Stimulated activated CD8-positive, alpha-beta memory T cell treated with anti-CD3 and anti-CD28 coated beads, Interleukin-15, amount 100 ng/mL, for 1 hour (primary cell): ENCODE results near the gene CLEC20A.

Source experiments
- DNase-seq: peaks from one replicate; pipeline ENCODE4 v3.0.0-alpha.2; 2020; ENCODE audit warnings: low read depth

Gene CLEC20A

DNA sequence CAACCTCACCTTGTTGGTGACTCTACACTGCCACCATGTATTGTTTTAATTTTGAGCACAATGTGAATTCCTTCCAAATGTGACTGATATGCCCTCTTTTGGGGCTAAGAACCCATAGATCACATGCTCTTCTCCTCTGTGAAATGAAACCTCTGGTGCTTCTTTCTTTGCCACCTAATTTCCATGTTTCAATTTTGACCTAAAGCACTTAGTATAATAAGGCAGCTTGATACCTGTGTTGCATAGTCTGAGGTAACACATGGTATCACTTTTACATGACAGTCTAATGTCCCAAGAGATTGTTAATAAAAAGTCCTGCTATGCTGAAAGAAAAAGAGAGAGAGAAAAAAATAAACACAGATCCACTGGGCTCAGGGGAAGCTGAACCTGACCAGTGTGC, 24.2 kb downstream of the CLEC20A start:
- no peak for DNase-seq

DNA sequence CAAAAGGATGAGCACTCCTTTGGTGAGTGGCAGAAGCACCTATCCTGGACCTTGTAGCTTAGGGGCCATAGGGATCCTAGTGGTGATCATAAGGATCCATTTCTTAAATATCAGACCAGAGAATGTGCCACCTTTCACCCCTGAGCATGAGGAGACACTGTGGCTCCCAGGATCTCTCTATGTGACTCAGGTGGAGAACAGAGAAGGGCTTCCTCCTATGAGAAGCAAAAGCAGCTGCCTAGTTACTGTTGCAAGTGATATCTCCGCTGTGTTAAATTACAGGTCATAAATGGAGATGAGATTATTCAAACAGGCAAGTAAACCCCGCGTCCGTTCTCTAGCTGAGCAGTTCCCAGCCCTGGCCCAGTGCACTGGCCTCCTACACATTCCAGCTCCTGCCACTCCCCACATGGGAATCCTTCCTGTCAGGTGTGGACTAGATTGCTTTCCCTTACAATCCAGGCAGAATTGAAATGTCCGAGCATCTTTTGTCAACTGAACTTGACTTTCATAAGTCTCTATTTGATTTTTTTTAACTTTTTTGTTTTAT, 26.3 kb downstream of the CLEC20A start:
- no peak for DNase-seq

DNA sequence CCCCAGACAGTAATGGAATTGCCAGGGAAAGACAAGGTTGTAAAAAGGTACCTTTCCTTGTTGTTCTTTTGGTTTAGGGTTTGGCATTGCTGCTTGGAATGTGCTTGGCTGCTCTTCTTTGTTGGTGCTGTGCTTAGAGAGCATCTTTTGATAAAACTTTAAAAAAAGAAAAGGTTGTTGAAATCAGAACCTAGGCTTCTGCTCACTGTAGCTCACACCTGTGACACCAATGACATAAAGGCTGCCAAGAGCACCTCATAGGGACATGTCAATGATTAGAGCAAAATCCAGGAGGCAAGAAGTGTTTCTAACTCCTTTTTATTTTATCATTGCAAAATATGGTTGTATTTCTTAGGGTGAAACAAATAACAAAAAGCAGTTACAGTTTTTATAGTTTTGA, 28.9 kb downstream of the CLEC20A start:
- no peak for DNase-seq

DNA sequence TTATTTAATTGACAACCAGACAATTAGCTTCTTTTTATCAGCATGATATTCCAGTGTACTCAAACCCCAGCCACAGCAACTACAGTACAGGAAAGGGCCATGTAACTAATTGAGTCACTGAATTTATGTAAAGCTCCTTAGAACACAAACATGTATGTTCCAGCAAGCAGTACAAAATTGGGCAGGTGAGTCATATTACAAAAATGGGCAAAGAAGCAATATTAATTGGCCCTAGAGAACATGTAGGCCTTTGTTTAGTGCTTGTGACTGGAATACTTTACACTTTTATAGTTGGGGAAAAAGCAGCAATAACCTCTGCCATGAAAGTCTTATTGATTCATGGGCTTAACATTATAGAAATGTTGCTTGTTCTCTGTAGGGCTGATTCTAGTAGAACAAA, 31.8 kb downstream of the CLEC20A start:
- DNase-seq, result no peak

DNA sequence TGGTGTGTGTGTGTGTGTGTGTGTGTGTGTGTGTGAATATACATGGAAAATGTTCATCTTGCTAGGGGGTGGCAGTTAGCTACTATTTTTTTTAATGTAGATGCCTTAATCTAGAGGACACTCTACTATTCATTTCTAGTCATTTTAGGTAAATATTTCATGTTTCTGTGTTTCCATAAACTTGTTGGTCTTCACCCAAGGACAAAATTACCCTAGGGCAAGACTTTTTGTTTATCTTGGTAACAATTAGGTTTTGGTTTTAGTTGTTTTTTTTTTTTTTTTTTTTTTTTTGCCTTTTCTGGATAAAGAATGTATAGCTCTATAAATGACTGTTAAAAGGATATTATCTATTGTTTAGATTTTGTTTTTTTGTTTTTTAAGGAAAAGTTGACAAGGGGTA, 32.2 kb downstream of the CLEC20A start:
- no peak for DNase-seq

DNA sequence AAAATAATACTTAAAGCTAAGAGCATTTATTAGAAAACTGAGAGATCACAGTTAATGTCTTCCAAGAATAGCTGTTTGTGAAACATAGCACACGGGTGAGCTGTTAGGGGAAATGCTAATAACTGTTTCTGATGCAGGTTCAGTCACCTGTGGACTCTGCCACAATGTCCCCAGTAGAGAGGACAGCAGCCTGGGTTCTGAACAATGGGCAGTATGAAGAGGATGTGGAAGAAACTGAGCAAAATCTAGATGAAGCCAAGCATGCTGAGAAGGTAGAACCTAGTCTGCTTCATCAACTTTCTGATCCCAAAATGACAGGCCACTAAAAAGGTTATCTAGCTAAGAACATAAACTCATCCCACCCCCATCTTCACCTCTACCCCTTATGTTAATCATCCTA, 32.6 kb downstream of the CLEC20A start:
- DNase-seq, result no peak

DNA sequence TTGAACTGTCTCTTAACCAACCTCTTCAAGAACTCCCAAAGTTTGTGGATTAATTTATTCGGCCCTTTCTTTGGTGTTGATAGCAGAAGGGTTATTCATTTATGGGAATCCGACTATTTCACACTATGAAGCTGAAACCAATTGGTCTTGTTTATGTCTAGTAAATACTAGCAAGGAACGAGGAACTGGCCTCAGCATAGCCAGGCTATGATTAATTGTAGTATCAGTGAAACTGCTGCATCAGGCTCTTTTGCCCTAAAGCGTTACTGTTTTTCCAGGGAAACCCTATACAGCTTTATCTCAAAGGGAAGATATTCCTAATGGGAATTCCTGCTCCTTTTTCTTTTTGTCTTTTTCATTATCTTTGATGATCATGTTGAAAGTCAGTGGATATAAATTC, 35.1 kb downstream of the CLEC20A start:
- no peak for DNase-seq

DNA sequence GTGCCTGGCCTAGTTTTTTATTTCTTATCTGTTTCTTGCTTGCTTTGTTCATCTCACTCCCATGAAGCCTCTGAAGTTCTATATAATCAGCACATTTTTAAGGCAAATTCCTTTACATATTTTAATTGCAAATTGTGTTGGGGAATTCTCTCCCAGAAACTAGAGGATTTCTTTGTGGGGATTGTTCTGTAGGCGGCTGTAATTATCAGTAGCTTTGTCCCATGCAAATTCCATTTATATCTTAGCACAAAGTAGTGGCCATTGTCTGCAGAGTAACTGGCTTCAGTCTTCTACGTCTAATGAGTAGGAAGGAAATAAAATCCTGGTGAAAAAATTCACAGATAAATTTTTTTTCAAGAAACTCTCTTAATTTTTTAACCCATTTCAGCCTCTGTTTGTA, 35.7 kb downstream of the CLEC20A start:
- no peak for DNase-seq

DNA sequence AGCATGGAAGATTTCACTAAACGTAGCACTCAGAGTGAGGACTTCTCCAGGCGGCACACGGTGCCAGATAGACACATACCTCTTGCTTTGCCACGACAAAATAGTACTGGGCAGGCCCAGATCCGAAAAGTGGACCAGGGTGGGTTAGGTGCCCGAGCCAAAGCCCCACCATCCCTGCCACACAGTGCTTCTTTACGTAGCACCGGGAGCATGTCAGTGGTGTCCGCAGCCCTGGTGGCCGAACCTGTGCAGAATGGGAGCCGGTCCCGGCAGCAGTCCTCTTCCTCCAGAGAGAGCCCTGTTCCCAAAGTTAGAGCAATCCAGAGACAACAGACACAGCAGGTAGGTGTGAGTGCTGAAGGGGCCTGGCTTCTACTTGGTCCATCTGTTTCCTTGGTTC, 38.6 kb downstream of the CLEC20A start:
- no peak for DNase-seq

DNA sequence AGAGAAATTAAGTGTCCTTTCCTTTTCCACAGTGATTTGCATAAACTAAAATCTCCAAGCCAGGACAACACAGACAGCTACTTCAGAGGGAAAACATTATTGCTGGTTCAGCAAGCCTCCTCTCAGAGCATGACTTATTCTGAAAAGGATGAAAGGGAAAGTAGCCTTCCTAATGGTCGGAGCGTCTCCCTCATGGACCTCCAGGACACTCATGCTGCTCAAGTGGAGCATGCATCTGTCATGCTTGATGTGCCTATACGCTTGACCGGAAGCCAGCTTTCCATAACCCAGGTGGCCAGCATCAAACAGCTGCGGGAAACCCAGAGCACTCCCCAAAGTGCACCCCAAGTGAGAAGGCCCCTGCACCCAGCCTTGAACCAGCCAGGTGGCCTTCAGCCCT, 39.1 kb downstream of the CLEC20A start:
- no peak for DNase-seq

DNA sequence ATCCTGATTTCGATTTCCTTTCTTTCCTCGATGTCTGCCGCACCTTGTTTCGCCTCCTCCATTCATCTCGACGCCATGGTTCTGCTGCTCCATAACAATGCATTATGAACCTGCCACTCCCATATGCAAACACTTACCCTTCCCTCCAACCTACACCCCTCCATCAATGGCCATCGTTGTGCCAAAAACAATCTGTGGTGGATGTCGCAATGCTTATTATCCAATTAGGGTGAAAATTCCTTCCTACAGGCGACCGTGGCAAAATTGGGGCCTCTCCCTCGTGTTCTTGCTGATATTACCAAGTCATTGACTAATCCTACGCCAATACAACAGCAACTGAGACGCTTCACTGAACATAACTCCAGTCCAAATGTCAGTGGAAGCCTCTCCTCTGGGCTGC, 40.3 kb downstream of the CLEC20A start:
- no peak for DNase-seq

DNA sequence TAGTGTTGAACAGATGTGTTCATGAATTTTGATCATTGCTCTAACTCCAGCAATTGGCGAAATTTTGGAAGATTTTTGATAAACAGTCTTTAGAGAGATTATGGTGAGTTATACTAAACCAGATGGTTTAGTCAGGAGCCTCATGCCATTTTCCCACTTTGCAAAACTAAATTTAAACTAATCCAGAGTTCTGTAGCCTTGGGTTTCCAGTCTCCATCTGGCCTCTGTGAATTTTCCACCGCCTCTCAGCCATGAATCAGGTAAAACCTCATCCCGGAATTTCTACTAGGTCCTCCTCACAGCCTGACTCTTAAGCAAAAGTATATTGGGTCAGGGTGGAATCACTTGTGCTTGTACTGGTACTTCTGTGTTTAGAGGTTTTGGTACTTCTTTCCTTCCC, 44.8 kb downstream of the CLEC20A start:
- no peak for DNase-seq

DNA sequence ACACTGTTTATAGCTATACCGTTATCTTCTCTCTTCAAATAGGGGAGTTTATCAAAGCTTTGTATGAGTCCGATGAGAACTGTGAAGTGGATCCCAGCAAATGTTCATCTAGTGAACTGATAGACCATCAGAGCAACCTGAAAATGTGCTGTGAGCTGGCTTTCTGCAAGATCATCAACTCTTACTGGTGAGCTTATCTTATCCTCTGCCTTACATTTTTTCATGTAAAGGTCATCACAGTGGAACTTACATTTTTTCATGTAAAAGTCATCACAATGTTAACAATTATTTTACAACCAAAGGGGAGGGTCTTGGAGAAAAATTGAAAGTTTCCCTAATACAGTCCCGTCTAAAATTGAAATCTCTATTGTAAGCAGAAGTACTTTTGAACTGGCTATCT, 45.2 kb downstream of the CLEC20A start:
- no peak for DNase-seq

DNA sequence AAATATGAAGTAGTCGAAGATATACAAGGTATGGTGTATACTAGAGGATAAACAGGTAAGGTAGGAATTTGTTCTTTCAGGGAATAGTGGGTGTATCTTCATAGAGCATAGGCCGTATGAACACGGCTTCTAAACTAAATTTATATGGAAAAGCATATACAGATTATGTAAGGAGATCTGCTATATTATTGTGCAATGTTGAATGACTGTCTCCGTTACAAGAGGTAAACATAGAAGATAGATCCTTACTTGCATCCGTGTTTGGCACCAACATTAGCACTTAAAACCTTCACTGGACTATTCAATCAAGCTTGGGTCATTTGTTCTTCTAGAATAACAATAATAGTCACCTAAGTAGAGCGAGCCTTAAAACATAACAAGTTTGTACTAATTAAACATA, 45.9 kb downstream of the CLEC20A start:
- DNase-seq, result no peak

DNA sequence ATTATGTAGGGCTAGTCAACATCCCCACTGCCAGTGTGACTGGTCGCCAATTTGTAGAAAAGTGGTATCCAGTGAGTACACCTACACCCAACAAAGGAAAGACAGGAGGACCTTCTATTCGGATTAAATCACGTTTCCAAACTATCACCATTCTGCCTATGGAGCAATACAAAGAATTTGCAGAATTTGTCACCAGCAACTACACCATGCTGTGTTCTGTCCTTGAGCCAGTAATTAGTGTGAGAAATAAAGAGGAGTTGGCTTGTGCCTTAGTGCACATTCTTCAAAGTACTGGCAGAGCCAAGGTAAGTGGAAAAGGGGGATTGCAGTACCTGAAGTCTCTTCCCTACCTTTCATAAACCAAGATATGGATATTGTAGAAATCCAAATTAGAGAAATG, 53.8 kb downstream of the CLEC20A start:
- DNase-seq, result no peak

DNA sequence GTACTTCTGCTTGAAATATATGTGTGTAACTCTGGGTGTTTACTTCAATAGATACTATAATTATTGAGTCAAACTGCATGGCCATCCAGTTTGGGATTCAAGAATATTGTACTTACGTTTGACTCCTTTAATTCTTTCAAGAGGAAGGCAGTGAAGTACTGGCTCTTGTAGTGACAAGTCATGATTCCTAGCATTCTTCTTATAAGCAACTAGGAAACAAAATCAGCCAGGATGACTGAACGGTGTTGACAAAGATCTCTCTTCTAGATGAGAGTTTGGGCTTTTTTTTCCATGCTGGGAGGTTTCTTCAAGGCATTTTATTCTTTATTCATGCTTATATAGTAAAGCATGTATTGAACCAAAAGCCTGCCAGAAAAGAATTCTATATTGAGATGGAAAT, 58.3 kb downstream of the CLEC20A start:
- DNase-seq, result no peak

DNA sequence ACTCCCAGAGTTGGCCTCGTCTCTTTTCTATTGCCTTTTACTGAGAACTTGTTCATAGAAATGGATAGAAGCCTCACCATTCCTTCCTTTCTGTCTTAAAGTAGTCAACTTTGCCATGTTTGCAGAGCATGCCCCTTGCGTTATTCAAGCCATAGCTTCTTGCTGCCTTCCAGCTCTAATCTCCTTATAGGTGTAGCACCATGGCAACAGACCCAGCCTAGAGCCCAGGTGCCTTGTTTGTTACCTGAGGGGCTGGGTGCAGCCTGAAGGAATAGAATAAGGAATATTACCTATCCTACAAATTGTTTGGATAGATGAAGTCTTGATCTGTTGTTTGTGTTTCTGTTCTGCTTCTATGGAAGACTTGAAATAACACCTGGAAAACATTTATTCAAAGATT, 59.9 kb downstream of the CLEC20A start:
- DNase-seq, result no peak

DNA sequence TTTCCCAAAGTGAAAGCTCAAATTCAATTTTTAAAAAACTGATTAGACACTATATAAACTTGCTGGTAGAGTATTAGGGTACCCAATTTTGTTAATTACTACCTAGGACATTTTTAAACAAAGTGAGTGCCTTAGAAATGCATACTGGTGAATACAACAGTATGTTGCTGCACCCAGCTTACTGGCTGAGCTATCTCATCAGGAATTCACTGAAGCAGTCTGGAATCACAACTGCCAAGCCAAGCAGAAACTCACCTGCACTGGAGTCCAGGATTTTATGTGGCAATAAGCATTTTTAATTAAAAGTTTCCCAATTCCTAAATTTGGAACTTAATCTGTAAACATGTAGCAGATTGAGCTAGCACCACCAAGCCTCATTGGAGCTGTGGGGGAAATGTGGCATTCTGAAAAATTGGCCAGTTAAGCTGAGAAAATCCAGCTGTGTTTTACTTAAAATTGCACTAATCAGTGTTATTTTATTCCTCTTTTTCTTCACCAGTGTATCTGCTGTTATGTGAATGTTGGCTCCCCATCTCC, 61.8 kb downstream of the CLEC20A start:
- no peak for DNase-seq

DNA sequence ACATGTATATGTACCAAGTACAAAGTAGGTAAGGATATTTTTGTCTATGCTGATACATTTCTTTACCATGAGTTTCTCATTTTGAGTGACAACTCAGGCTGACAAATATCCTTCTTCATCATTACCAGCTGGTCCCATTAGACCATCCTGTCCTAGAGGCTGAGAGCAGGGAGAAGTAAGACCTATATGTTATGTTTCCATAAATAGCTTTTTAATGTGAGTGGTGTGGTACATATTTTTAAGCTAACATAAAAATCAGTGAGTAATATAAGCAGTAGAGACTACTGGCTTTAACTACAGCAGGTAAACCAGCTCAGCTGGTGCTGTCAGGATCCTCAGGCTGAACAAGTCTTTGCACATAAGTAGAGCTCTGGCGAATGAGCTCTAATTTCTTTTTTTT, 62.4 kb downstream of the CLEC20A start:
- no peak for DNase-seq
